Ramos (cell line): ENCODE measurements around the gene CIDEC.
"Not testable (repeated sequence)": the region's sequence is repeated elsewhere in the genome, so short reads cannot be mapped to it uniquely, and the experiment has no call there.

ENCODE experiments used
- in situ Hi-C: fragments of 300-500 bp; cut with MboI; formaldehyde crosslinking; loops from one replicate; pipeline ENCODE4 v1.14.3; 2022; ENCODE audit warnings: low sequenced_read_pairs; ENCODE audit not compliant: unreplicated experiment

CIDEC gene

GRCh38 chr3:9902372-9903237 lies 22.6 kb upstream of the CIDEC start, which contains the start of gene IL17RE:
Gene IL17RE (plus strand): TSS chr3:9902848. CDS start chr3:9902933, 85 bp downstream.
- in situ Hi-C loops = no loop called here

GRCh38 chr3:9901967-9902366 lies 21.9 kb upstream of the CIDEC start:
- in situ Hi-C loops = no loop called here

GRCh38 chr3:9900965-9901415 lies 20.9 kb upstream of the CIDEC start:
- in situ Hi-C loops = not testable (repeated sequence)

GRCh38 chr3:9899289-9899791 lies 19.3 kb upstream of the CIDEC start:
- in situ Hi-C loops = no loop called here

GRCh38 chr3:9898467-9899241 lies 18.6 kb upstream of the CIDEC start:
- in situ Hi-C loops = no loop called here

- in situ Hi-C loops = no loop called here
These were observed 17.6 kb upstream of the CIDEC start for GRCh38 chr3:9897408-9898372.

DNA sequence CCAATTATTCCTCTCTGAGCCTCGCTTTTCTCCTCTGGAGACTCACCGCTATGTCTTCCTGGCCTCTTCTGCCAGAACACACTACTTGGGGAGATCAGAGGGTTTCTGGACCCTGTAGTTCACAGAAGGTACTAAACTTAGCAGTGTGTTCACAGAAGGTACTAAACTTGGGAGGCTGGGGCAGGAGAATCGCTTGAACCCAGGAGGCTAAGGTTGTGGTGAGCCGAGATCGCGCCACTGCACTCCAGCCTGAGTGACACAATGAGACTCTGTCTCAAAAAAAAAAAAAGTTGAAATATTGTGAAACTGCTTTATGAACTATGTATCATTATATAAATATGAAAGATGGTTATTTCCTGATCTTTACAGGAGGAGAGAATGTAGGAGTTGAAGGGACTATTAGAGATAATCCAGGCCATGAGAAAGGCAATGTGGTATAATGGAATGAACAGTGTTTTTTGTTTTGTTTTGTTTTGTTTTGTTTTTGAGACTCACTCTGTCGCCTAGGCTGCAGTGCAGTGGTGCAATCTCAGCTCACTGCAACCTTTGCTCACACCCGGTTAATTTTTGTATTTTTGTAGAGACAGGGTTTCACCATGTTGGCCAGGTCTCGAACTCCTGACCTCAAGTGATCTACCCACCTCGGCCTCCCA lies 16.8 kb upstream of the CIDEC start:
- in situ Hi-C loops = not testable (repeated sequence)

DNA sequence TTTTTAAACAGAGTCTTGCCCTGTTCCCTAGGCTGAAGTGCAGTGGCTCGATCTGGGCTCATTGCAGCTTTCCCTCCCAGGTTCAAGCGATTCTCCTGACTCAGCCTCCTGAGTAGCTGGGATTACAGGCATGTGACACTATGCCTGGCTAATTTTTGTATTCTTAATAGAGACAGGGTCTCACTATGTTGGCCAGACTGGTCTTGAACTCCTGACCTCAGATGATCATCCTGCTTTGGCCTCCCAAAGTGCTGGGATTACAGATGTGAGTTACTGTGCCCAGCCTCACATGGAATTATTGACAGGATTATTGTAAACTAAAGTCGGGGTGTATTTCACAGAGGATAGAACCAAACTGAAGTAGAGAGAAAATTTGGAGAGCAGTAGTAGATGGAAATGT lies 15.7 kb upstream of the CIDEC start:
- in situ Hi-C loops = not testable (repeated sequence)

DNA sequence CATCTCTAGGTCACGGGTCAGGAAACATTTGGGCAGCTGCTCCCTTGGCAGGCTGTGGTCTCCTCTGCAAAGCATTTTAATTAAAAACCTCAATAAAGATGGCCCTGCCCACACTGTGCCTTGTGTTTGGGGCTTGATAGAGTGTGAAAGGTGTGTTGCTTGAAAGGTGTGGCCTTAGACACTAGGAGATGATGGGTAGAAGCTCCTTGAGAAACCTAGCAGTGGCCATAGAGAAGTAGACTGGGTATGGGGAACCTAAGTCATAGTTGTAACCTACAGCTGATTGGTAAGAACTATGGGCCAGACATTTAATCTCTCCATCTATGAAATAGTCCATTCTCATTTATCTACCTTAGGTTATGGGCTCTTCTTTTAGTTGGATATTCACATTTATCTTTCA lies 13.7 kb upstream of the CIDEC start:
- in situ Hi-C loops = no loop called here

- in situ Hi-C loops = no loop called here
These were observed 11.1 kb upstream of the CIDEC start for GRCh38 chr3:9891072-9891622.

- in situ Hi-C loops = no loop called here
These were observed 10.4 kb upstream of the CIDEC start, which contains the start of gene JAGN1 for GRCh38 chr3:9890249-9891071. Gene JAGN1 (plus strand): TSS chr3:9890610. CDS start chr3:9890723, 113 bp downstream.

- in situ Hi-C loops = no loop called here
These were observed 9.4 kb upstream of the CIDEC start for GRCh38 chr3:9889405-9889804.

DNA sequence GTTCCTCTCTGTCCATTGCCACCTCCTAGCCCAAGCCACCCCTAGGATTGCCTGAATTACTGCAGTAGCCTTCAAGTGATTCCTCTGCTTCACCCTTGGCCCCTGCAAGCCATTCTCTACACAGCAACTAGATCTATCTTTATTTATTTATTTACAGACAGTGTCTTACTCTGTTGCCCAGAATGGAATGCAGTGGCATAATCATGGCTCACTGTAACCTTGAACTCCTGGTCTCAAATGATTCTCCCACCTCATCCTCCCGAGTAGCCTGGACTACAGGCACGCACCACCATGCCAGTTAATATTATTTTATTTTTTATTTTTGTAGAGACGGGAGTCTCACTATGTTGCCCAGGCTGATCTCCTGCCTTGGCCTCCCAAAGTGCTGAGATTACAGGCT lies 8.5 kb upstream of the CIDEC start:
- in situ Hi-C loops = no loop called here

DNA sequence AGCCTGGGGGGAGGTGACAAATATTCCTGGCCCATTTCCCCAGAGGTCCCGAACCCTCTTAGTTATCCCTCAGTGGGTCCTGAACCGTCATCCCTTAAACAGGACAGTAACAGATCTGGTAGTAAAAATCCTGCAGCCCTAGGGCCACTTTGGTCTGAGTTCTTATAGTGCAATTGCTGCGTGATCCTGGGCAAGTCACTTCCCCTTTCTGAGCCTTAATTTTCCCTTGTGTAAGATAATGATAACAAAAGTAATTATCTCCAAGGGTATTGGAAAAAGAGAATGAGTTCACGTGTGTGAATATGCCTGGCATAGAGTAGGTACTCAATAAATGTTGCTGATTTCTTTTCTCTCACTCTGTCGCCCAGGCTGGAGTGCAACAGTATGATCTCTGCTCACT lies 7.4 kb upstream of the CIDEC start:
- in situ Hi-C loops = no loop called here

- in situ Hi-C loops = no loop called here
These were observed 6.3 kb upstream of the CIDEC start for GRCh38 chr3:9886328-9886727.

DNA sequence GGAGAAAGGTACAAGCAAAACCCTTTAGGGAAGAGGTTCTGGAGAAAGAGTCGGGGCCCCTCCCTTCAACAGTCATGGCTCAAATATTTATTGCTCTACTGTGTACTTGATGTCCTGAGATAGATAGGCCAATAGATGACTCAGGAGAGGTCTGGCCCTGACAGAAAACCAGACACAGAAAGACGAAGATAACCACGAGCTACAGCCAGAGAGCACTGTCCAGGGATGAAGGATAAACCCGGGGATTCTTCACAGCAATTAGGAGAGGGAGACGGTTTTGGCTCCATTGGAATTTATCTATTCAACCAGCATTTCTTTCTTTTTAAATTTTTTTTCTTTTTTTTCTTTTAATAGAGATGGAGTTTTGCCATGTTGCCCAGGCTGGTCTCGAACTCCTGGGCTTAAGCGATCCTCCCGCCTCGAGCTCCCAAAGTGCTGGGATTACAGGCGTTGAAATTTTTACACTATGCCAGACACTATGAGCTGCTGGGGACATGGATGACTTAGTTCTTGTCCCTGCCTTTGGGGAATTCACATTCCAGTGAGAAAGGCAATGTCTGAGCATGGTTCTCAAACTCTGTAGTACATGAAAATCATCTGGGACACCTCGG lies 4.6 kb upstream of the CIDEC start:
- in situ Hi-C loops = no loop called here

DNA sequence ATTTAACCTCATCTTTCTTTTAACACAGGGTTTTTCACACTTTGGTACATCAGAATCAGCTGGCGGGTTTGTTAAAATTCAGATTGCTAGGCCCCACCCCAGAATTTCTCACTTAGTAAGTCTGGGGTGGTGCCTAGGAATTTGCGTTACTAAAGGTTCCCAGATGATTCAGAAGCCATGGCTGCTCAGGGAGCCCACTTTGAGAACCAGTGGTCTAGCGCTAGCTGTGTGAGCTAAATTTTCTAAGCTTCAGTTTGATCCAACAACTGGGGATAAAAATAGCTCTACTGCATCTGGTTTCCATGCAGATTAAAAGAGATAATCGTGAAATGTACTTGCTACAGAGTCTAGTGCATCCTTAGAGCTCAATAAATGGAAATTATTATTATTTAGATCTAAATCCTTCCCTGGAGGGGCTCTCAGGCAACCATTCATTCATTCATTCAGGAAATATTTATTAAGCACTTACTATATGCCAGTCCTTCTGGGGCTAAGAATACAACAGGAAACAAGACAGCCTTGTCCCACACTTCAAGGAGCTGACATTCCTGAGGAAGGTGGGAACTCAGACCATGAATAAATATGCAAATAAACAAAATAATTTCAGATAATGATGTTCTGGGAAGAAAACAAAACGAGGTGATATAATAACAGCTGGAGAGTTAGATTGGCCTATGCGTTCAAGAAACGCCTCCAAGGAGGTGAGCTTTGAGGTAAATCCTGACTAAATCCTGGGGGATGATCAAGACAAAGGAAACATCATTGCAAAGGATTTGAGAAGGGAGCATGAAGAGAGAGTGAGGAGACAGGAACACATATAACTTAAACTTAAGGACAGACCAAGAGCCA lies 3.9 kb upstream of the CIDEC start:
- in situ Hi-C loops = no loop called here
